HG02884 (cell line): ENCODE measurements around the gene ATP4A.
A peak's percentile ranks its signal among the peaks of the same experiment; 100 is the strongest.

ENCODE experiments used
- ATAC-seq: cut with Tn5 transposase; IDR thresholded peaks from one replicate; pipeline ENCODE4 v1.9.1; 2021; ENCODE audit warnings: mild to moderate bottlenecking, moderate library complexity; ENCODE audit not compliant: unreplicated experiment

The ATP4A gene

GRCh38 chr19:35549879-35550523 lies 13.5 kb downstream of the ATP4A start:
- ATAC-seq = no peak

GRCh38 chr19:35549174-35549788 lies 14.2 kb downstream of the ATP4A start:
- ATAC-seq = no peak

- ATAC-seq = no peak
These were observed 16.9 kb downstream of the ATP4A start for GRCh38 chr19:35546532-35546931.

GRCh38 chr19:35545855-35546381 lies 17.5 kb downstream of the ATP4A start:
- peak; percentile 43 for ATAC-seq

GRCh38 chr19:35545001-35545854 lies 18.2 kb downstream of the ATP4A start, which contains the start of gene TMEM147:
Gene TMEM147, plus strand, starts transcription at chr19:35545626. Its CDS starts 114 bp downstream, at chr19:35545740.
- peak; percentile 70 for ATAC-seq

GRCh38 chr19:35544110-35544802 lies 19.2 kb downstream of the ATP4A start:
- no peak for ATAC-seq

GRCh38 chr19:35543280-35544109 lies 20.0 kb downstream of the ATP4A start:
- ATAC-seq = no peak

- no peak for ATAC-seq
These were observed 21.2 kb downstream of the ATP4A start for GRCh38 chr19:35542209-35542608.

GRCh38 chr19:35540356-35540927 lies 23.0 kb downstream of the ATP4A start:
- ATAC-seq = no peak

- no peak for ATAC-seq
These were observed 23.6 kb downstream of the ATP4A start for GRCh38 chr19:35539850-35540249.

GRCh38 chr19:35539314-35539713 lies 24.1 kb downstream of the ATP4A start:
- ATAC-seq = no peak

GRCh38 chr19:35534803-35535480 lies 28.5 kb downstream of the ATP4A start:
- no peak for ATAC-seq

- no peak for ATAC-seq
These were observed 29.6 kb downstream of the ATP4A start for GRCh38 chr19:35533822-35534392.

GRCh38 chr19:35533201-35533821 lies 30.1 kb downstream of the ATP4A start, which contains the start of gene GAPDHS:
Gene GAPDHS, plus strand, starts transcription at chr19:35533456. Its CDS starts 72 bp downstream, at chr19:35533528.
- no peak for ATAC-seq

- no peak for ATAC-seq
These were observed 32.2 kb downstream of the ATP4A start for GRCh38 chr19:35531291-35531690.

- ATAC-seq = no peak
These were observed 33.9 kb downstream of the ATP4A start for GRCh38 chr19:35529241-35530218.
